ENCODE data around the gene ANKFY1.

The ANKFY1 gene

DNA sequence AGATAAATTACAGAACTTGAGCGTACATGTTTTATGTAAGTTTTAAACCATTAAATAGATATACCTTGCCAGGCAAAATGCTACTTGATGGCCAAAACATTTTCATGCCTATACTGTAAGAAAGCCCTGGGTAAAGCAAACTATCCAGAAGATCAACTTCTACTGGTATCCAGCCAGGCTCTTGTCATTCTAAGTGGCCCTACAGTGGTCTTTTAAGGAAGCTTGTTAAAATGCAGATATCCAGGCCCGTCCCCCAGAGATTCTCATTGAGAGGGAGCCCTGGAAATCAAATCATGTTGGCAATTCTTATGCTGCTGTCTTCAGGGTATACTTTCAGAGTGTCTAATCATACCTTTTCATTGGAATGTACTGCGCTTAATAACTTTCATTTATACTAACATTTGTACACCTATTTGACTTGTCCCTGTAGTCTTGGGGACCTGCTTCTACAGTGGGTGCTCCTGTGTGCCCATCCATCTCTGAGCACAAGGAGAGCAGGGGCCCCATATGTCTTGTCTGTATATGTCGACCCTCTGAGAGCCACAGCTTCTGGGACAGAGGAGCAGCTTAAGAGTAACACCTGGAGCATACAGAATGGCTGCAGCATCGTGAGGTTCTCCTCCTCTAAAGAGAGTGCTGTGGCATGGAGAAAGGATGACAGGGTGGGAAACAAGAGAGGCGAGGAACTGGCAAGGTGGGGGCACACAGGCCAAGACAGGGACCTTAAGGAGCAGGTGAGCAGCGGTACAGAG lies 43.6 kb upstream of the ANKFY1 start:
- H4K8ac ChIP-seq (ENCODE audit: low read depth, low read length) = no peak overlapping the region
- no peak overlapping the region for H2AFZ ChIP-seq (ENCODE audit: insufficient read depth, low read length, poor library complexity)
- H2BK12ac ChIP-seq (ENCODE audit: low read length) = no peak overlapping the region
- no peaks in the 10 kb centered on the region for H3K79me1 ChIP-seq (ENCODE audit: low read length)
- no peak overlapping the region for H2AK5ac ChIP-seq (ENCODE audit: low read length)
- peak overlapping the region; percentile 57 for H3K4ac ChIP-seq (ENCODE audit: low read depth, low read length)
- no peaks in the 10 kb centered on the region for H3K27me3 ChIP-seq (ENCODE audit: insufficient read depth, low read length)
- H3K27ac ChIP-seq (ENCODE audit: low read depth, low read length) = no peak overlapping the region
- H4K12ac ChIP-seq (ENCODE audit: low read depth, low read length) = no peak overlapping the region
- no CpG with 5 or more reads among the region's 7 CpGs for WGBS (ENCODE audit: extremely low coverage, insufficient coverage, insufficient read length)
- H3K18ac ChIP-seq (ENCODE audit: low read length) = no peak overlapping the region
- H3K9me3 ChIP-seq (ENCODE audit: insufficient read depth, low read depth, low read length) = no peaks in the 10 kb centered on the region
- H3K23ac ChIP-seq (ENCODE audit: low read length) = no peak overlapping the region
- no peak overlapping the region for H3K4me3 ChIP-seq (ENCODE audit: low read depth, low read length)
- H3K14ac ChIP-seq (ENCODE audit: low read length) = no peak overlapping the region
- no peak overlapping the region for H4K91ac ChIP-seq (ENCODE audit: low read depth, low read length)
- no peak overlapping the region for H2BK5ac ChIP-seq (ENCODE audit: low read depth, low read length, poor library complexity)
- peaks cover 11% of the 10 kb centered on the region for H3K79me2 ChIP-seq (ENCODE audit: control insufficient read depth, insufficient read depth, low read length, poor library complexity)
- H3K4me2 ChIP-seq (ENCODE audit: low read length) = no peak overlapping the region
- peaks cover 11 to 15% of the 10 kb centered on the region in 2 experiments for H3K36me3 ChIP-seq (ENCODE audit: control insufficient read depth in 1 of 2, insufficient read depth in 2 of 2, low read length in 2 of 2)
- no peak overlapping the region for H3K9ac ChIP-seq (ENCODE audit: low read length)
- DNase-seq = no peak
- H2BK120ac ChIP-seq (ENCODE audit: insufficient read depth, low read length, poor library complexity) = no peak overlapping the region
- H3K4me1 ChIP-seq (ENCODE audit: control insufficient read depth in 1 of 2, insufficient read depth in 2 of 2, low read length in 2 of 2) = peaks cover 0 to 6% of the 10 kb centered on the region in 2 experiments

DNA sequence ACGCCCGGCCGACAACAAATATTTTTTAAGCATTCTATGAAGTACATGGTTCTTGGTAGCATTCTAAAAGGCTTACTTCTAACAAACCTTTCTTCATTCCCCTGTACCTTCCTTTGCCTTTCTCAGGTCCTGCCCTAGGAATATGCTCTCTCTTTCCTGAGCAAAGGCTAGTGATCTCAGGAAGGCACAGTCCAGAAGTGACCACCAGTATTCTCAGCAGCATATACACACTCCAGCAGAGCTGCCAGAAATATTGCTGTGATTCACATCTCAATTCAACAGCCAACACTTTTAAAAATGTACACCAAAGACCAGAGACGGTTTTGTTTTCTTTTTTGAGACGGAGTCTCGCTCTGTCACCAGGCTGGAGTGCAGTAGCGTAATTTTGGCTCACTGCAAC lies 41.4 kb upstream of the ANKFY1 start:
- Histone ChIP-seq H3K14ac (ENCODE audit: low read length) (no peak overlapping the region), H3K27me3 (ENCODE audit: insufficient read depth, low read length) (no peaks in the 10 kb centered on the region), H2BK12ac (ENCODE audit: low read length) (no peak overlapping the region), H2BK120ac (ENCODE audit: insufficient read depth, low read length, poor library complexity) (no peak overlapping the region), H3K27ac (ENCODE audit: low read depth, low read length) (no peak overlapping the region), H3K4me1 (ENCODE audit: control insufficient read depth in 1 of 2, insufficient read depth in 2 of 2, low read length in 2 of 2) (no peaks in the 10 kb centered on the region), H3K79me2 (ENCODE audit: control insufficient read depth, insufficient read depth, low read length, poor library complexity) (peaks cover 4% of the 10 kb centered on the region), H4K12ac (ENCODE audit: low read depth, low read length) (no peak overlapping the region), H4K8ac (ENCODE audit: low read depth, low read length) (no peak overlapping the region), H3K23ac (ENCODE audit: low read length) (no peak overlapping the region), H3K4me3 (ENCODE audit: low read depth, low read length) (no peak overlapping the region), H3K4ac (ENCODE audit: low read depth, low read length) (no peak overlapping the region), H2AFZ (ENCODE audit: insufficient read depth, low read length, poor library complexity) (no peak overlapping the region), H3K18ac (ENCODE audit: low read length) (no peak overlapping the region), H3K9ac (ENCODE audit: low read length) (no peak overlapping the region), H3K36me3 (ENCODE audit: control insufficient read depth in 1 of 2, insufficient read depth in 2 of 2, low read length in 2 of 2) (peaks cover 19 to 21% of the 10 kb centered on the region in 2 experiments), H3K4me2 (ENCODE audit: low read length) (no peak overlapping the region), H3K79me1 (ENCODE audit: low read length) (no peaks in the 10 kb centered on the region), H2BK5ac (ENCODE audit: low read depth, low read length, poor library complexity) (no peak overlapping the region), H2AK5ac (ENCODE audit: low read length) (no peak overlapping the region), H4K91ac (ENCODE audit: low read depth, low read length) (no peak overlapping the region), H3K9me3 (ENCODE audit: insufficient read depth, low read depth, low read length) (no peaks in the 10 kb centered on the region)
- DNase-seq = no peak
- WGBS (ENCODE audit: extremely low coverage, insufficient coverage, insufficient read length) = no CpG with 5 or more reads among the region's 7 CpGs

DNA sequence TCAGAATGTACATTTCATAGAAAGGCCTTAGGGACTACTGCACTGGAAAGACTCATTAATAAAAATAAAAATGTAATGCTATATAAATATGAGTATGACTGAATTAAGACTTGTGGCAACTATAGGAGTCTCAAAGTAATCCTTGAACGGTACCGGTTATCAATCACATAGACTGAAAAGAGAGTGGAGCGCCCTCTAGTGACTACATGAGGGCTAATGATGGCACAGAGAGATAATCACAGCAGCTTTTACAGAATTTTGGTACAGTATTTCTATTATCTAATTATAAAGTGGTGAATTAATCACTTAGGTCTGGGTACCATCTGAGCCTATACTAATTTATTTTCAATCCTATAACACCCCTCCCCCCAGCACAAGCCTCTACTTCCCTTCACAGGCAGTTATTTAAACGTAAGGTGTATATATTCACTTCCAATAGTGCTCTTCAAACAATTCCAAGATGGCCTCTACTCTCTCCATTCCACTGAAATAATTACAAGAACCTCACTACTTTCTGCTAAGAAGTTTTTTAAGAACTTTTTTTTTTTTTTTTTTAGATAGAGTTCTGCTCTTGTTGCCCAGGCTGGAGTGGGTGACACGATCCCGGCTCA lies 40.7 kb upstream of the ANKFY1 start:
- Histone ChIP-seq H3K4ac (ENCODE audit: low read depth, low read length) (no peak overlapping the region), H3K14ac (ENCODE audit: low read length) (no peak overlapping the region), H4K91ac (ENCODE audit: low read depth, low read length) (no peak overlapping the region), H3K18ac (ENCODE audit: low read length) (no peak overlapping the region), H2BK12ac (ENCODE audit: low read length) (no peak overlapping the region), H3K79me1 (ENCODE audit: low read length) (no peaks in the 10 kb centered on the region), H3K4me1 (ENCODE audit: control insufficient read depth in 1 of 2, insufficient read depth in 2 of 2, low read length in 2 of 2) (no peaks in the 10 kb centered on the region), H4K8ac (ENCODE audit: low read depth, low read length) (no peak overlapping the region), H3K9me3 (ENCODE audit: insufficient read depth, low read depth, low read length) (no peaks in the 10 kb centered on the region), H3K27ac (ENCODE audit: low read depth, low read length) (no peak overlapping the region), H2AK5ac (ENCODE audit: low read length) (no peak overlapping the region), H3K9ac (ENCODE audit: low read length) (no peak overlapping the region), H2BK5ac (ENCODE audit: low read depth, low read length, poor library complexity) (no peak overlapping the region), H2AFZ (ENCODE audit: insufficient read depth, low read length, poor library complexity) (no peak overlapping the region), H2BK120ac (ENCODE audit: insufficient read depth, low read length, poor library complexity) (no peak overlapping the region), H3K27me3 (ENCODE audit: insufficient read depth, low read length) (no peaks in the 10 kb centered on the region), H4K12ac (ENCODE audit: low read depth, low read length) (no peak overlapping the region), H3K4me2 (ENCODE audit: low read length) (no peak overlapping the region), H3K36me3 (ENCODE audit: control insufficient read depth in 1 of 2, insufficient read depth in 2 of 2, low read length in 2 of 2) (peaks cover 19 to 23% of the 10 kb centered on the region in 2 experiments), H3K4me3 (ENCODE audit: low read depth, low read length) (no peak overlapping the region), H3K79me2 (ENCODE audit: control insufficient read depth, insufficient read depth, low read length, poor library complexity) (peaks cover 4% of the 10 kb centered on the region), H3K23ac (ENCODE audit: low read length) (no peak overlapping the region)
- no CpG with 5 or more reads among the region's 6 CpGs for WGBS (ENCODE audit: extremely low coverage, insufficient coverage, insufficient read length)
- peak; percentile 39 to 85 for DNase-seq

DNA sequence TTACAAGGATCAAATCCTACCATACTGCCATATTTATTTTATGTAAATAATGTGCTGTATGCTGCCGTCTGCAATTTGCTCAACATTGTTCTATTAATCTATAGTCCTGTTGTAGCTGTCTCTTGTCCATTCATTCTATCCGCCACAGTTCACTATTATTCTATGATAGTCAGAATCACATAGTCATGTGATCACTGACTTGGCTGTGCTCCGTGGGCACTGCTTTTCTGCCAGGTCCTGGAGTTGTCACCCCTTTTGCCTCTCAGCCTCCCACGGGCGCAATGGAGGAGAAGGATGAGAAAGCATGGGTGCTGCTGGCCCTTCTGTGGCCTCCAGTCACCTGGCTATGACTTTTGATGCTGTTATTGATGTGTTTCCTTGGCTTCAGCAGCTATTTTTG lies 37.3 kb upstream of the ANKFY1 start:
- Histone ChIP-seq H3K36me3 (ENCODE audit: control insufficient read depth in 1 of 2, insufficient read depth in 2 of 2, low read length in 2 of 2) (peaks cover 15 to 18% of the 10 kb centered on the region in 2 experiments), H3K4me1 (ENCODE audit: control insufficient read depth in 1 of 2, insufficient read depth in 2 of 2, low read length in 2 of 2) (no peaks in the 10 kb centered on the region), H3K4ac (ENCODE audit: low read depth, low read length) (peak overlapping the region; percentile 2), H3K27me3 (ENCODE audit: insufficient read depth, low read length) (no peaks in the 10 kb centered on the region), H3K9ac (ENCODE audit: low read length) (no peak overlapping the region), H3K4me3 (ENCODE audit: low read depth, low read length) (no peak overlapping the region), H2AFZ (ENCODE audit: insufficient read depth, low read length, poor library complexity) (no peak overlapping the region), H3K79me2 (ENCODE audit: control insufficient read depth, insufficient read depth, low read length, poor library complexity) (no peaks in the 10 kb centered on the region), H2AK5ac (ENCODE audit: low read length) (no peak overlapping the region), H3K4me2 (ENCODE audit: low read length) (no peak overlapping the region), H3K9me3 (ENCODE audit: insufficient read depth, low read depth, low read length) (no peaks in the 10 kb centered on the region), H3K14ac (ENCODE audit: low read length) (no peak overlapping the region), H2BK12ac (ENCODE audit: low read length) (no peak overlapping the region), H3K79me1 (ENCODE audit: low read length) (no peaks in the 10 kb centered on the region), H3K23ac (ENCODE audit: low read length) (no peak overlapping the region), H2BK5ac (ENCODE audit: low read depth, low read length, poor library complexity) (no peak overlapping the region), H3K27ac (ENCODE audit: low read depth, low read length) (no peak overlapping the region), H4K91ac (ENCODE audit: low read depth, low read length) (no peak overlapping the region), H4K8ac (ENCODE audit: low read depth, low read length) (no peak overlapping the region), H3K18ac (ENCODE audit: low read length) (no peak overlapping the region), H4K12ac (ENCODE audit: low read depth, low read length) (no peak overlapping the region), H2BK120ac (ENCODE audit: insufficient read depth, low read length, poor library complexity) (no peak overlapping the region)
- DNase-seq = no peak
- no CpG with 5 or more reads among the region's 5 CpGs for WGBS (ENCODE audit: extremely low coverage, insufficient coverage, insufficient read length)

Data from trophoblast cell (in vitro differentiated cells and primary cell).